A549 treated with AZD2906 at 1 μM for 4 hours (cell line): ENCODE measurements around the gene SIRPB2. TPM values are rescaled to one million over a fixed set of nuclear protein-coding genes. Genes with fewer than 3 reads are reported as not detected.

Experiments used
- total RNA-seq: library from RNA; stranded (reverse); fragments of 200-300 nt; extraction: Qiagen RNA extraction; gene quantifications from 5 replicates; pipeline ENCODE4 v1.2.3, GENCODE V29; 2022

SIRPB2 gene
- not detected in 5 replicates for total RNA-seq

GRCh38 chr20:1491281-1491840 lies at the start of gene SIRPB2:
Gene SIRPB2 (minus strand): TSS chr20:1491420. CDS start chr20:1491359, 61 bp downstream.

GRCh38 chr20:1466211-1467081 lies 24.8 kb downstream of the SIRPB2 start, which contains the start of gene NSFL1C:
Gene NSFL1C (minus strand): TSS chr20:1466849. CDS start chr20:1466824, 25 bp downstream.

Other genes with a start within 250 kb of the SIRPB2 start
- 3.3 to 4.7 TPM (median 4.2 TPM) in 5 replicates for gene SNPH, start 225.1 kb downstream of the SIRPB2 start, total RNA-seq
- 1.4 to 2.4 TPM (median 1.8 TPM) in 5 replicates for gene SDCBP2, start 162.3 kb downstream of the SIRPB2 start, total RNA-seq
- 503 to 525 TPM (median 509 TPM) in 5 replicates for gene FKBP1A, start 98.4 kb downstream of the SIRPB2 start, total RNA-seq
- 105 to 128 TPM (median 113 TPM) in 5 replicates for gene NSFL1C, start 24.6 kb downstream of the SIRPB2 start, total RNA-seq
- not detected in 5 replicates for gene SIRPD, start 66.3 kb upstream of the SIRPB2 start, total RNA-seq
- gene SIRPB1, start 128.6 kb upstream of the SIRPB2 start, total RNA-seq: 0.41 to 0.56 TPM (median 0.43 TPM) in 5 replicates
- gene SIRPG, start 166.4 kb upstream of the SIRPB2 start, total RNA-seq: not detected in 5 replicates